Smooth muscle cell (in vitro differentiated cells): ENCODE data around the gene GPR139. TPM values are rescaled to one million over a fixed set of nuclear protein-coding genes. Genes with fewer than 3 reads are reported as not detected.

Source experiments
- DNase-seq: peaks from one replicate; lab custom pipeline; 2025; ENCODE audit not compliant: unreplicated experiment; lab: John Stamatoyannopoulos, UW
- H2AFZ ChIP-seq: fragments of 200-600 bp; sonication (generic); 2 replicates; pipeline ENCODE4 v1.6.0; 2016; ENCODE audit warnings: antibody characterized with exemption, low read depth, mild to moderate bottlenecking
- H3F3A ChIP-seq: fragments of 200-600 bp; sonication (generic); 2 replicates; pipeline ENCODE4 v1.6.0; 2017; ENCODE audit warnings: antibody characterized with exemption, low read depth
- H3K27ac ChIP-seq: fragments of 200-600 bp; sonication (generic); 2 replicates; pipeline ENCODE4 v1.5.1; 2016; ENCODE audit warnings: low read depth, mild to moderate bottlenecking
- H3K27me3 ChIP-seq: fragments of 200-600 bp; sonication (generic); 2 replicates; pipeline ENCODE4 v1.6.1; 2016; ENCODE audit warnings: low read depth, mild to moderate bottlenecking
- H3K36me3 ChIP-seq: fragments of 200-600 bp; sonication (generic); 2 replicates; pipeline ENCODE4 v1.5.1; 2016; ENCODE audit warnings: low read depth
- H3K4me1 ChIP-seq: fragments of 200-600 bp; sonication (generic); 2 replicates; pipeline ENCODE4 v1.5.1; 2016; ENCODE audit warnings: low read depth
- H3K4me2 ChIP-seq: fragments of 200-600 bp; sonication (generic); 2 replicates; pipeline ENCODE4 v1.6.0; 2016; ENCODE audit warnings: mild to moderate bottlenecking
- H3K4me3 ChIP-seq: fragments of 200-600 bp; sonication (generic); 2 replicates; pipeline ENCODE4 v1.5.1; 2016; ENCODE audit warnings: mild to moderate bottlenecking
- H3K79me2 ChIP-seq: fragments of 200-600 bp; sonication (generic); 2 replicates; pipeline ENCODE4 v1.6.0; 2016; ENCODE audit warnings: low read depth, mild to moderate bottlenecking
- H3K9ac ChIP-seq: fragments of 200-600 bp; sonication (generic); 2 replicates; pipeline ENCODE4 v1.6.0; 2016; ENCODE audit warnings: low read depth
- H3K9me3 ChIP-seq: fragments of 200-600 bp; sonication (generic); replicated peaks from 2 replicates; pipeline ENCODE4 v1.5.1; 2016; ENCODE audit warnings: low read depth
- H4K20me1 ChIP-seq: fragments of 200-600 bp; sonication (generic); 2 replicates; pipeline ENCODE4 v1.6.0; 2016; ENCODE audit warnings: low read depth
- CTCF ChIP-seq: fragments of 200-600 bp; sonication (generic); IDR thresholded peaks from 2 replicates; pipeline ENCODE4 v1.5.1; 2017; ENCODE audit warnings: borderline replicate concordance, mild to moderate bottlenecking, antibody characterized with exemption; ENCODE audit not compliant: insufficient read depth, poor library complexity, severe bottlenecking
- WGBS: methylation state at CpG from one replicate; pipeline ENCODE4 v1.1.7; 2016; ENCODE audit warnings: low lambda C conversion rate; 5-methylcytosine and 5-hydroxymethylcytosine counted together
- polyA plus RNA-seq: library from polyadenylated mRNA; unstranded; fragments of >200 nt; fragmentation: Nextera tagmentation; extraction: Ambion mirVana; gene quantifications from 2 replicates; pipeline ENCODE4 v1.2.1, GENCODE V29; 2016
- total RNA-seq: library from RNA; depleted of rRNA; stranded (reverse); fragments of >200 nt; gene quantifications from 2 replicates; pipeline ENCODE4 v1.2.3, GENCODE V29; 2014

GPR139 gene
- total and polyA plus RNA-seq, 2 experiments from 2014 or later, result not detected

- Histone ChIP-seq H3F3A (no peaks in the 10 kb centered on the region), H2AFZ (no peak overlapping the region), H3K9me3 (no peaks in the 10 kb centered on the region), H3K36me3 (no peaks in the 10 kb centered on the region), H3K79me2 (no peaks in the 10 kb centered on the region), H3K27ac (no peak overlapping the region), H4K20me1 (no peaks in the 10 kb centered on the region), H3K4me3 (no peak overlapping the region), H3K27me3 (peaks cover 5% of the 10 kb centered on the region), H3K4me1 (no peaks in the 10 kb centered on the region), H3K4me2 (no peak overlapping the region), H3K9ac (no peak overlapping the region)
- TF ChIP-seq CTCF, result no peak
- no peak for DNase-seq
- WGBS, result 87% methylated on average over 2 of the region's 2 CpGs
Measured at GRCh38 chr16:20064931-20065330, 8.8 kb downstream of the GPR139 start.

- Histone ChIP-seq H3K4me3 (no peak overlapping the region), H3K9me3 (no peaks in the 10 kb centered on the region), H3K4me1 (no peaks in the 10 kb centered on the region), H3K27ac (no peak overlapping the region), H2AFZ (no peak overlapping the region), H3K9ac (no peak overlapping the region), H3F3A (no peaks in the 10 kb centered on the region), H3K36me3 (no peaks in the 10 kb centered on the region), H3K79me2 (no peaks in the 10 kb centered on the region), H3K4me2 (no peak overlapping the region), H3K27me3 (peaks cover 1% of the 10 kb centered on the region), H4K20me1 (no peaks in the 10 kb centered on the region)
- WGBS, result 95% methylated on average over 4 of the region's 4 CpGs
- TF ChIP-seq CTCF, result no peak
- DNase-seq, result no peak
Measured at GRCh38 chr16:20064520-20064919, 9.2 kb downstream of the GPR139 start.

DNA sequence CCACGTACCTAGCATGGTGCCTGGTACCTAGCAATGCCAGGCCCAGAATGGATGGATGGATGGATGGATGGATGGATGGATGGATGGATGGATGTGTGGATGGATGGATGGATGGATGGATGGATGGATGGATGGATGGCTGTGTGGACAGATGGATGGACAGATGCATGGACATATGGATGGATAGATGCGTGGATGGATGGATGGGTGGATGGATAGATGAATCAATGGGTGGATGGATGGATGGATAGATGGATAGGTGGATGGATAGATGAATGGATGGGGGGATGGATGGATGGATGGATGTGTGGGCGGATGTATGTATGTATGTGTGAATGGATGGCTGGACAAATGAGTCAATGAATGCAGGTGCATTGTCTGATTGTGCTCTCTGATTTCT, 12.6 kb downstream of the GPR139 start:
- H3K79me2 ChIP-seq, result no peaks in the 10 kb centered on the region
- no peak overlapping the region for H3K4me2 ChIP-seq
- no peak overlapping the region for H3K27ac ChIP-seq
- WGBS, result 78% methylated on average over 3 of the region's 3 CpGs
- peaks cover 7% of the 10 kb centered on the region for H3K27me3 ChIP-seq
- H3K36me3 ChIP-seq, result no peaks in the 10 kb centered on the region
- H2AFZ ChIP-seq, result no peak overlapping the region
- no peak overlapping the region for H3K9ac ChIP-seq
- no peaks in the 10 kb centered on the region for H3K4me1 ChIP-seq
- no peaks in the 10 kb centered on the region for H4K20me1 ChIP-seq
- no peak for TF ChIP-seq CTCF
- no peaks in the 10 kb centered on the region for H3F3A ChIP-seq
- DNase-seq, result no peak
- no peak overlapping the region for H3K4me3 ChIP-seq
- H3K9me3 ChIP-seq, result no peaks in the 10 kb centered on the region

DNA sequence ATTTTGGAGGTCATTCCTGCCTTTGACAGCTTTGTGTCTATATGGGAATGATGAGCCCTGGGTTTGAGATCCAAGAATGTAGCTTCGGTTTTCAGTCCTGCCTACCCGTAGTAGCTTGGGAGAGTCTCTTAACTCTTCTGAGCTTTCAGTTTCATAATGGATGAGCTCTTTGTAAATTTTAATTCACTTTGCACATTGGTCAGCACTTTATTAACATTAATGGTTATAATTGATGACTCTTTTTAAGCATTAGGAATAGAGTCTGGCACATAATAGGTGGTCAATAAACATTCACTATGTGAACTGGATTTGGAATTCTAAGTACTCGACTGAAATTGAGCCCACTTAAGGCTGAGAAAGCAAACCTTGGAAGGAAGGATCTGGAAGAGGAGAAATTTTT, 17.3 kb downstream of the GPR139 start:
- H2AFZ ChIP-seq, result no peak overlapping the region
- H3K4me2 ChIP-seq, result no peak overlapping the region
- no peak overlapping the region for H3K9ac ChIP-seq
- peaks cover 7% of the 10 kb centered on the region for H3K27me3 ChIP-seq
- H3K27ac ChIP-seq, result no peak overlapping the region
- H3K36me3 ChIP-seq, result no peaks in the 10 kb centered on the region
- no peaks in the 10 kb centered on the region for H3K4me1 ChIP-seq
- H3K79me2 ChIP-seq, result no peaks in the 10 kb centered on the region
- H3K4me3 ChIP-seq, result no peak overlapping the region
- no peak for TF ChIP-seq CTCF
- WGBS, result 86% methylated on average over 3 of the region's 3 CpGs
- no peaks in the 10 kb centered on the region for H3K9me3 ChIP-seq
- DNase-seq, result no peak
- H3F3A ChIP-seq, result no peaks in the 10 kb centered on the region
- no peaks in the 10 kb centered on the region for H4K20me1 ChIP-seq
